ENCODE data around the gene PUS10.

DNA sequence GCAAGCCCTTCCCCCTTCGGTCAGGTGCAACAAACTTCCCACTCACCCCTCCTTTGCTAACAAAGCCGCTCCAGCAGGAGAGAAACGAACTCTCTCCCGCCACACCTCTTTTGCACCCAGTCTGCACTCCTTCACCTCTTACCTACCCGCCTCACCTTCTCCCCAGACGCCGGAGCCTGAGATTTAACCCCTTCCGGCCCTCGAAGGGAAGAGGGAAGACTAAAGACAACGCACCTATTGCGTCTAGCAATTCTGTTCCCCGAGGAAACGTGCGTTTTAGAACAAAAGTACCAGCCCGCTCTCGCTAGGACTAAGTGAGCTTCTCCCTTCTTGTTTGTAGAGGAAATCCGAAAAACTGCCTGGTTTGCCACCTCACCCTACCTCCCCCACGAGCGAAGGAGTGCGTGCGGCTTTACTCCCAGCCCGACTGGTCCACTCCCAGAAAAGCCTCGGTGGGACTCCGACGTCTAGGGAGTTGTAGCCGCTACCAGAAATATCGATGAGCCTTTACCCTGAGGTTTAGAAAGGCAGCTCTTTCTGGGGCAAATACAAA, 976 bp downstream of the PUS10 start:
- TF ChIP-seq YY1 (IDR thresholded peaks at IDR 0.05; ENCODE audit: insufficient read depth, insufficient read length): no peak
- no peak for TF ChIP-seq ZNF274 (IDR thresholded peaks at IDR 0.05; ENCODE audit: low read depth, low read length)
- TF ChIP-seq SUZ12 (IDR thresholded peaks at IDR 0.05; ENCODE audit: extremely low read depth, insufficient read depth, insufficient read length): no peak

Measured in NT2/D1 (cell line).